NT2/D1 (cell line): Measurements from ENCODE around the gene TIMM17B.

Experiments
- SUZ12 ChIP-seq: IDR thresholded peaks from 2 replicates; pipeline ENCODE4 v1.6.1; 2011; ENCODE audit not compliant: insufficient read length, insufficient read depth; ENCODE audit errors: extremely low read depth
- YY1 ChIP-seq: IDR thresholded peaks from 2 replicates; pipeline ENCODE4 v1.6.1; 2011; ENCODE audit not compliant: insufficient read length, insufficient read depth
- ZNF274 ChIP-seq: IDR thresholded peaks from 2 replicates; pipeline ENCODE4 v1.6.1; 2011; ENCODE audit warnings: mild to moderate bottlenecking, low read depth, low read length

DNA sequence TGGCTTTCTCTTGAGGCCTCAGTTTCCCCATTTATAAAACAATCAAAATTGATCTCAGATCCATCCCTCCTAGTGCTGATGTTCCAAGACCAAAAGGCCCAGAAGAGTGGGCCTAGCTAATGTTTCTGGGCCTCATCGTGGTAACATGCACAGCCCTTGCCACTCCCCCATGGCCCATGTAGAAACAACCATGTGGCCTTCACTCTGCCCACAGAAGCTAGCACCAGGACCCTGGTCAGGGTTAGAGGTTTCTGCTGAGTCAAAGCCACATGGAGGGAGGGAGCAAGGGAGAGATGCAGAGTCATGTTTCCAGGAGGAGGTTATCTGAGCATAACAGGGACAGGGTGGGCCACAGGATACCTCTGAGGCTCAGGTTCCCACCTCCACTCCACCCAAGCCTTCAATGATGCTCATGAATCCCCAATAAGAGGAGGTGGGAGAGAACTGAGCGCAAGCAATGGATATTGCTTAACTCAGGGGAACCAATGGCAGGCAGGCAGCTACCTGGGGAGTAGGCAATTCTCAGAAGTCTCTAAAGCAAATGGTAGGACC lies 42.9 kb upstream of the TIMM17B start:
- TF ChIP-seq SUZ12 (no peak), ZNF274 (no peak), YY1 (no peak)
